IMR-90 (cell line): Measurements from ENCODE around the gene SERPINB8. TPM values are rescaled to one million over a fixed set of nuclear protein-coding genes. Genes with fewer than 3 reads are reported as not detected.

Experiments
- ATAC-seq: fragments of 200-7000 bp; cut with Tn5 transposase; 2 replicates; pipeline ENCODE4 v1.9.1; 2020; ENCODE audit warnings: low read depth, mild to moderate bottlenecking, moderate library complexity
- BruUV-seq: library from RNA; stranded (reverse); fragments of 400-500 nt; replicated peaks from 2 replicates; lab custom pipeline; 2021; lab: Mats Ljungman, UMichigan
- CTCF ChIA-PET: fragments of 300-600 bp; formaldehyde crosslinking; extraction: SDS; loops from one replicate; lab custom pipeline; 2021; ENCODE audit warnings: antibody characterized with exemption; lab: Yijun Ruan, JAX
- POLR2A ChIA-PET: fragments of 300-600 bp; sonication (Branson Sonifier 250); formaldehyde crosslinking; loops from one replicate; lab custom pipeline; 2022; ENCODE audit warnings: antibody characterized with exemption; ENCODE audit not compliant: unreplicated experiment; lab: Charles Lee
- DNase-seq: peaks from one replicate; pipeline ENCODE4 v3.0.0; 2013
- H2AFZ ChIP-seq: replicated peaks from 2 replicates; pipeline ENCODE3; 2013; ENCODE audit warnings: low read length, mild to moderate bottlenecking; ENCODE audit not compliant: poor library complexity
- H2AK5ac ChIP-seq: 2 replicates; pipeline ENCODE4 v1.6.1; 2013; ENCODE audit warnings: low read depth, low read length, inconsistent platforms
- H2AK9ac ChIP-seq: replicated peaks from 2 replicates; pipeline ENCODE3; 2013; ENCODE audit warnings: mild to moderate bottlenecking, low read depth, low read length, moderate library complexity; ENCODE audit not compliant: poor library complexity
- H2BK120ac ChIP-seq: 2 replicates; pipeline ENCODE4 v1.6.1; 2013; ENCODE audit warnings: low read depth, low read length, inconsistent platforms
- H2BK15ac ChIP-seq: 3 replicates; pipeline ENCODE4 v1.6.1; 2013; ENCODE audit warnings: low read depth, low read length, inconsistent platforms
- H2BK20ac ChIP-seq: 2 replicates; pipeline ENCODE4 v1.6.1; 2013; ENCODE audit warnings: low read depth, mild to moderate bottlenecking, inconsistent platforms, low read length, moderate library complexity
- H2BK5ac ChIP-seq: 2 replicates; pipeline ENCODE4 v1.6.1; 2013; ENCODE audit warnings: mild to moderate bottlenecking, low read depth, low read length, inconsistent platforms; ENCODE audit not compliant: poor library complexity, severe bottlenecking
- H3K14ac ChIP-seq: replicated peaks from 2 replicates; pipeline ENCODE4 v1.6.1; 2013; ENCODE audit warnings: low read depth, low read length, inconsistent platforms
- H3K18ac ChIP-seq: 2 replicates; pipeline ENCODE4 v1.6.1; 2013; ENCODE audit warnings: low read depth, low read length, control low read depth
- H3K23ac ChIP-seq: 2 replicates; pipeline ENCODE4 v1.6.1; 2013; ENCODE audit warnings: low read depth, low read length, inconsistent platforms
- H3K27ac ChIP-seq: 2 replicates; pipeline ENCODE4 v1.5.1; 2013; ENCODE audit warnings: mild to moderate bottlenecking, control low read depth, low read length; ENCODE audit not compliant: insufficient read depth
- H3K27me3 ChIP-seq: 2 replicates; pipeline ENCODE4 v1.6.1; 2013; ENCODE audit warnings: low read length; ENCODE audit not compliant: control insufficient read depth, insufficient read depth
- H3K36me3 ChIP-seq: 2 replicates; pipeline ENCODE4 v1.6.1; 2013; ENCODE audit warnings: low read length, mixed read lengths; ENCODE audit not compliant: control insufficient read depth, insufficient read depth
- H3K4ac ChIP-seq: 2 replicates; pipeline ENCODE4 v1.6.1; 2013; ENCODE audit warnings: low read depth, low read length, inconsistent platforms
- H3K4me1 ChIP-seq: 2 replicates; pipeline ENCODE4 v1.6.1; 2013; ENCODE audit warnings: low read length, mixed read lengths; ENCODE audit not compliant: control insufficient read depth, insufficient read depth
- H3K4me2 ChIP-seq: 2 replicates; pipeline ENCODE4 v1.6.1; 2013; ENCODE audit warnings: low read depth, mild to moderate bottlenecking, control low read depth, low read length, moderate library complexity
- H3K4me3 ChIP-seq: 2 replicates; pipeline ENCODE4 v1.5.1; 2013; ENCODE audit warnings: low read depth, mild to moderate bottlenecking, control low read depth, low read length, moderate library complexity; ENCODE audit not compliant: insufficient read depth
- H3K56ac ChIP-seq: 2 replicates; pipeline ENCODE4 v1.6.1; 2013; ENCODE audit warnings: low read length, inconsistent platforms; ENCODE audit not compliant: insufficient read depth; ENCODE audit errors: extremely low read depth
- H3K79me1 ChIP-seq, 2 experiments: 2 replicates each; pipeline ENCODE4 v1.6.1; 2013; ENCODE audit warnings: low read length in 2 of 2, inconsistent platforms in 1 of 2, low read depth in 1 of 2
- H3K9ac ChIP-seq: 2 replicates; pipeline ENCODE4 v1.6.1; 2013; ENCODE audit warnings: low read depth, low read length, control low read depth
- H3K9me1 ChIP-seq: 2 replicates; pipeline ENCODE4 v1.6.1; 2013; ENCODE audit warnings: low read length, inconsistent platforms; ENCODE audit not compliant: insufficient read depth
- H3K9me3 ChIP-seq: 2 replicates; pipeline ENCODE4 v1.6.1; 2013; ENCODE audit warnings: low read length; ENCODE audit not compliant: control insufficient read depth, insufficient read depth
- H4K20me1 ChIP-seq: 2 replicates; pipeline ENCODE4 v1.6.1; 2013; ENCODE audit warnings: low read length, inconsistent platforms; ENCODE audit not compliant: insufficient read depth
- H4K5ac ChIP-seq: 2 replicates; pipeline ENCODE4 v1.6.1; 2013; ENCODE audit warnings: mild to moderate bottlenecking, low read depth, low read length, control low read depth
- H4K8ac ChIP-seq, 2 experiments: 2 replicates each; pipeline ENCODE4 v1.6.1; 2013; ENCODE audit warnings: low read depth in 2 of 2, low read length in 2 of 2, control low read depth in 1 of 2, inconsistent platforms in 1 of 2
- H4K91ac ChIP-seq: 2 replicates; pipeline ENCODE4 v1.6.1; 2013; ENCODE audit warnings: low read depth, low read length, inconsistent platforms; ENCODE audit not compliant: insufficient read depth
- ELK1 ChIP-seq: fragments of 150-350 bp; IDR thresholded peaks from 2 replicates; pipeline ENCODE4 v1.6.1; 2016; ENCODE audit warnings: low read depth, mild to moderate bottlenecking, low read length, moderate library complexity, borderline replicate concordance
- MAFK ChIP-seq: IDR thresholded peaks from 2 replicates; pipeline ENCODE4 v1.6.1; 2012; ENCODE audit warnings: low read depth, low read length, improper control_type of control experiment
- MAZ ChIP-seq: IDR thresholded peaks from 2 replicates; pipeline ENCODE4 v1.6.1; 2012; ENCODE audit warnings: low read depth, mild to moderate bottlenecking, low read length, improper control_type of control experiment, moderate library complexity, borderline replicate concordance
- NFE2L2 ChIP-seq: fragments of 150-350 bp; IDR thresholded peaks from 2 replicates; pipeline ENCODE4 v1.6.1; 2016; ENCODE audit warnings: low read depth, mild to moderate bottlenecking, low read length
- RFX5 ChIP-seq: IDR thresholded peaks from 2 replicates; pipeline ENCODE4 v1.8.0; 2012; ENCODE audit warnings: low read depth, mild to moderate bottlenecking, low read length, moderate library complexity
- WGBS, 2 experiments: methylation state at CpG; one replicate each; pipeline versions ENCODE4 v1.1.5 to v1.1.7; 2013; ENCODE audit warnings: missing lambda C conversion rate in 2 of 2; ENCODE audit not compliant: insufficient read length in 1 of 2; ENCODE audit errors: extremely low coverage in 2 of 2; 5-methylcytosine and 5-hydroxymethylcytosine counted together
- dilution Hi-C: fragments of 300-500 bp; cut with HindIII; formaldehyde crosslinking; loops from one replicate; pipeline ENCODE4 v1.14.3; 2018; ENCODE audit warnings: low sequenced_read_pairs; ENCODE audit not compliant: unreplicated experiment
- in situ Hi-C: fragments of 300-500 bp; cut with MboI; formaldehyde crosslinking; loops from 3 replicates; pipeline ENCODE4 v1.14.3; 2019; ENCODE audit warnings: low sequenced_read_pairs, inconsistent platforms, mixed read lengths
- intact Hi-C: fragments of 100-400 bp; cut with micrococcal nuclease; formaldehyde crosslinking; loops from 2 replicates; pipeline ENCODE4 v1.10.0; 2022
- polyA plus RNA-seq, 3 experiments: library from polyadenylated mRNA; depleted of rRNA; stranded (reverse); fragments of >200 nt; gene quantifications; 2 replicates each; pipeline ENCODE4 v1.2.3, GENCODE V29; 2012; ENCODE audit warnings: low replicate concordance in 1 of 3
- total RNA-seq: library from RNA; depleted of rRNA; stranded (reverse); fragments of >200 nt; gene quantifications from 2 replicates; pipeline ENCODE4 v1.2.3, GENCODE V29; 2012
- TF ChIP-seq, protein P1 (sequence below): conservative IDR thresholded peaks from 2 replicates; pipeline ENCODE4 v1.5.1; 2012; ENCODE audit warnings: mild to moderate bottlenecking, low read depth, low read length, improper control_type of control experiment

Gene SERPINB8
- total and polyA plus RNA-seq, 2 of the 4 experiments (the other 2 are of a cell fraction): 14.3 to 16.7 TPM

DNA sequence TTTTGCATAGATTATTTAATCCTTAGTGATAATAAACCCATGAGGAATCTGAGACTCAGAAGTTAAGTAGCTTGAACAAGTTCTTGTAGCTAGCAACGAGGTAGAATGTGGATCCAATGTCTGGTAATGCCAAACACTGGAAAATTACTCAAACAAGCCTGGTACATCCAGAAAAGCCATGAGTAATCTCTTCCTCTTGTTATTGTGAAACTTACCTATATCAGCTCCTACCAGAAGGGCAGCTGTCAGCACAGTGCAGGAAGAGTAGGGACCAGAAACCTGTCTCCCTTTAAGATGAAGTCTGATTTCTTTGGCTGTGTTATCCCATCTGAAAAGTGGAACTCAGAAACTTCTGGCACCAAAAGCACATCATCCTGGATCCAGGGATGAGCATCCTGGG is 7.7 kb upstream of the SERPINB8 start:
- no peak overlapping the region for H2AK9ac ChIP-seq
- no peak overlapping the region for H3K4me2 ChIP-seq
- CTCF ChIA-PET: interaction anchor here (0.8 to 1.2 kb wide), 2 partner anchors 13 to 32 kb away, joined by 3 to 4 read pairs; no protein-coding TSS in a partner anchor
- H3K9me1 ChIP-seq: no peaks in the 10 kb centered on the region
- H2AFZ ChIP-seq: no peak overlapping the region
- H3K4me1 ChIP-seq: no peaks in the 10 kb centered on the region
- H2BK5ac ChIP-seq: no peak overlapping the region
- H3K27ac ChIP-seq: no peak overlapping the region
- in situ Hi-C loops: no loop called here
- dilution Hi-C loops: no loop called here
- no peak overlapping the region for H3K9ac ChIP-seq
- H4K91ac ChIP-seq: no peak overlapping the region
- no peak overlapping the region for H2AK5ac ChIP-seq
- POLR2A ChIA-PET: no interaction called here
- no peak overlapping the region for H2BK20ac ChIP-seq
- DNase-seq (no peak), ATAC-seq (no peak)
- H3K14ac ChIP-seq: no peak overlapping the region
- no peak overlapping the region for H3K18ac ChIP-seq
- H3K4me3 ChIP-seq: no peak overlapping the region
- no TSS peak for BruUV-seq
- no peak overlapping the region for H3K4ac ChIP-seq
- H4K5ac ChIP-seq: no peak overlapping the region
- no peaks in the 10 kb centered on the region for H3K36me3 ChIP-seq
- no peaks in the 10 kb centered on the region for H3K79me1 ChIP-seq
- no peak overlapping the region for H3K56ac ChIP-seq
- no peak for TF ChIP-seq ELK1
- TF ChIP-seq MAZ: no peak
- TF ChIP-seq, protein P1, sequence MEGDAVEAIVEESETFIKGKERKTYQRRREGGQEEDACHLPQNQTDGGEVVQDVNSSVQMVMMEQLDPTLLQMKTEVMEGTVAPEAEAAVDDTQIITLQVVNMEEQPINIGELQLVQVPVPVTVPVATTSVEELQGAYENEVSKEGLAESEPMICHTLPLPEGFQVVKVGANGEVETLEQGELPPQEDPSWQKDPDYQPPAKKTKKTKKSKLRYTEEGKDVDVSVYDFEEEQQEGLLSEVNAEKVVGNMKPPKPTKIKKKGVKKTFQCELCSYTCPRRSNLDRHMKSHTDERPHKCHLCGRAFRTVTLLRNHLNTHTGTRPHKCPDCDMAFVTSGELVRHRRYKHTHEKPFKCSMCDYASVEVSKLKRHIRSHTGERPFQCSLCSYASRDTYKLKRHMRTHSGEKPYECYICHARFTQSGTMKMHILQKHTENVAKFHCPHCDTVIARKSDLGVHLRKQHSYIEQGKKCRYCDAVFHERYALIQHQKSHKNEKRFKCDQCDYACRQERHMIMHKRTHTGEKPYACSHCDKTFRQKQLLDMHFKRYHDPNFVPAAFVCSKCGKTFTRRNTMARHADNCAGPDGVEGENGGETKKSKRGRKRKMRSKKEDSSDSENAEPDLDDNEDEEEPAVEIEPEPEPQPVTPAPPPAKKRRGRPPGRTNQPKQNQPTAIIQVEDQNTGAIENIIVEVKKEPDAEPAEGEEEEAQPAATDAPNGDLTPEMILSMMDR: no peak
- no peak for TF ChIP-seq MAFK
- no peak for TF ChIP-seq RFX5
- TF ChIP-seq NFE2L2: no peak
- no peak overlapping the region for H2BK120ac ChIP-seq
- peaks cover 24% of the 10 kb centered on the region for H3K27me3 ChIP-seq
- intact Hi-C loops: no loop called here
- H4K20me1 ChIP-seq: no peaks in the 10 kb centered on the region
- no peak overlapping the region for H4K8ac ChIP-seq
- no CpG with 5 or more reads among the region's 1 CpG for WGBS, 2 experiments
- H3K9me3 ChIP-seq: no peaks in the 10 kb centered on the region
- H3K23ac ChIP-seq: no peak overlapping the region
- H2BK15ac ChIP-seq: no peak overlapping the region
